DMS153 treated with DMSO at 0.1 percent for 48 hours (cell line): ENCODE results near the gene DSTYK.
A peak's percentile ranks its signal among the peaks of the same experiment; 100 is the strongest.

ENCODE experiments used
- DNase-seq: peaks from one replicate; lab custom pipeline; 2025; ENCODE audit not compliant: unreplicated experiment; lab: John Stamatoyannopoulos, UW

DSTYK gene, protein sequence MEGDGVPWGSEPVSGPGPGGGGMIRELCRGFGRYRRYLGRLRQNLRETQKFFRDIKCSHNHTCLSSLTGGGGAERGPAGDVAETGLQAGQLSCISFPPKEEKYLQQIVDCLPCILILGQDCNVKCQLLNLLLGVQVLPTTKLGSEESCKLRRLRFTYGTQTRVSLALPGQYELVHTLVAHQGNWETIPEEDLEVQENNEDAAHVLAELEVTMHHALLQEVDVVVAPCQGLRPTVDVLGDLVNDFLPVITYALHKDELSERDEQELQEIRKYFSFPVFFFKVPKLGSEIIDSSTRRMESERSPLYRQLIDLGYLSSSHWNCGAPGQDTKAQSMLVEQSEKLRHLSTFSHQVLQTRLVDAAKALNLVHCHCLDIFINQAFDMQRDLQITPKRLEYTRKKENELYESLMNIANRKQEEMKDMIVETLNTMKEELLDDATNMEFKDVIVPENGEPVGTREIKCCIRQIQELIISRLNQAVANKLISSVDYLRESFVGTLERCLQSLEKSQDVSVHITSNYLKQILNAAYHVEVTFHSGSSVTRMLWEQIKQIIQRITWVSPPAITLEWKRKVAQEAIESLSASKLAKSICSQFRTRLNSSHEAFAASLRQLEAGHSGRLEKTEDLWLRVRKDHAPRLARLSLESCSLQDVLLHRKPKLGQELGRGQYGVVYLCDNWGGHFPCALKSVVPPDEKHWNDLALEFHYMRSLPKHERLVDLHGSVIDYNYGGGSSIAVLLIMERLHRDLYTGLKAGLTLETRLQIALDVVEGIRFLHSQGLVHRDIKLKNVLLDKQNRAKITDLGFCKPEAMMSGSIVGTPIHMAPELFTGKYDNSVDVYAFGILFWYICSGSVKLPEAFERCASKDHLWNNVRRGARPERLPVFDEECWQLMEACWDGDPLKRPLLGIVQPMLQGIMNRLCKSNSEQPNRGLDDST

DNA sequence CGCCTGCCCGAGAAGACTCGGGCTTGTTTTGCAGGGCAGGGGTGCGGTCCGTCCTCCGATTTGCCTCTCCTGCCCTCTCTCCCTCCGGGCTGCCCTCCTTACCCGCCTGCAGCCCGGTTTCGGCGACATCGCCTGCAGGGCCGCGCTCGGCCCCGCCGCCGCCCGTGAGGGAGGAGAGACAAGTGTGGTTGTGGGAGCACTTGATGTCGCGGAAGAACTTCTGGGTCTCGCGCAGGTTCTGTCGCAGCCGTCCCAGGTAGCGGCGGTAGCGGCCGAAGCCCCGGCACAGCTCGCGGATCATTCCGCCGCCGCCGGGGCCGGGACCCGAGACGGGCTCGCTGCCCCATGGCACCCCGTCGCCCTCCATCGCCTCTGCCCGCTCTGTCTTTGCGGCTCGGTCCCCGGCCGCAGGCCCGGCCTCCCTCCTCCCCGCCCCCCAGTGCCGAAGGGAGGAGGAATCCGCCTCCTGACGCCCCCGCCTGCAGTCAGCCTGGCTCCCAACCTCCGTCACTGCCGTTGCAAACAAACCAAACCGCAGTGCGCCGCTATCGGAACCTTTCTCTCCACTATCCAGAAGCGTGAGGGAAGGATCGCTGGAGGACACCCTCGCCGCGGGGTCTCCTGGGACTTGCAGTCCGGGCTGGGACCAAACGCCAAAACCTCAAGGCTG lies at the start of gene DSTYK:
Gene DSTYK (minus strand): TSS at position 534 of the 670 bp plus-strand sequence. CDS start 167 bp downstream, at position 367.
- peak; percentile 94 for DNase-seq

DNA sequence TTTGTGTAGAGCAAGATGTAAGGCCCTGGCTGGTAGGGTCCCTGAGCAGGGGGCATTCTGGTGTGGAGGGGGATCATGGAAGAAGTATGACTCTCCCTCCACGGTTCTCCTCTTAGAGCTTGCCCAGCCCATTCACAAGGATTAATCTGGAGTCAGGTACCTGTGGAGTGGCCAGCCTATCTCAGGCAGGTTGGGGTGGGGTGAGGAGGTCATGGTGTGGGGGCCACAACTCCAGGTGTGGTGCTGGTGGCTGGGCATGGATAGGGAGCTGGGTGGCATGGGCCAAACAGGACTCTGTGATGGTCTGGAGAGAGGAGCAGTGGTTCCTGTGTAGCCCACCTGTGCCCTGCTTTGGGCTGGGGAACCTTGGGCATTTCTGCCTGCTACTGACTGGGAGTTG lies 48.5 kb upstream of the DSTYK start:
- DNase-seq: no peak

DNA sequence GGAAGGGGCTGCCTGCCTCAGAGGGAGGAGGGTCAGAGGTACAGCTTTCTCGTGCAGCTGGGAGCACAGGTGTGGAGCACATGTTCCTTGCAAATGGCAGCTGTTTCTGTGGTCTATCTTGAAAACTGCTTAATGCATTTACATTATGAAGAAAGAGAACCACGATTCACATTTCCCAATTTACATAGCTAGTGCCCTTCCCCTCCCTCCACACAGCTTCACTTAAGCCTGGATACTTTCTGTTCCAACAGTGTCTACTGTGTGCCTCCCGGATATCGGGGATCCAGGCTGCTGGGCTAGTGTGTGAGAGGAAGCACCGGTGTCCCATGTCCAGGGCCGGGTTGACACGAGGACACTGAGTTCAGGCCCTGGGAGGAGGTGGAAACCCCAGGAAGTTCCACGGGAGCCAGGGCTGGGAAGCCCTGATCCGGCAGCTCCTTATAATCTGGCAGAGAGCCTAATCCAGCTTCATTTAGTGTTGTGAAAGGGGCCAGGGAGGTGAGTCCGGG lies 47.9 kb upstream of the DSTYK start:
- no peak for DNase-seq

DNA sequence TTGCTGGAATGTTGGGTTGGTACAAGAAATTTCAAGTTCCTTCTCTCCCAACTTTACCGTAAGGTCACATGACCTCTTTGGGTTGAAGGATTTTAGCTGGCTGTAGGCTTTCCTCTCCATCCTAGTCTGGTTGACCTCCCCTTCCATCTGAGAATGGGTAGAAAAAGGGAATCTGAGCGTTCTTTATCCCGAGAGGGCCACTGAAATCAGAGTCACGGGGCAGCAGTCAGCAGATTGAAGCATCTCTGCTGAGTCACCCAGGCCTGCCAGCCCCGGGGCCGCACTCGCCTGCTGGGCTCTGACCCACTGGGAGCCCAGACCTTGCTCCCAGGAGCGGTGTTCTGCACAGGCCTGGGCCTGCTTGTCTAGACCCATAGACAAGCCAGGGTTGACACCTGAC lies 47.2 kb upstream of the DSTYK start:
- DNase-seq: no peak

DNA sequence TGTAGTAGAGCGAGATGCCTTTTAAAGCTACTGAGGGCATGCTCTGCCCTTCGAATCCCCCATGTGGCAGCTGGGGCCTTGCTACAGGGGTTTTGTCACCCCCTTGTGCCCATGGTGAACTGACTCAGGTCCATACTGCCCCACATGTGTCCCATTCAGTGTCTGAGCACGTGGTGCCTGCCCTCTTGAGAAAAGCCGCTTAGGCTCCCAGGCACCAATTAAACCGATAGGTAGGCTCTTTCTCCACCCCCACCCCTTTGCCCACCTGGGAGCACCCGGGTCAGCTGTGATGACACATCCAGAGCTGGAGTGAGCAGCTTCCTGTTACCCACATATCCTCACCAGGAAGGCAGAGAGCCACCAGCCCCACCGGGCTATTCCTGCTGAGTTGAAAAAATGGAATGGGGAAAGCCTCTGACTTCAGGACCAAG lies 46.8 kb upstream of the DSTYK start:
- no peak for DNase-seq

DNA sequence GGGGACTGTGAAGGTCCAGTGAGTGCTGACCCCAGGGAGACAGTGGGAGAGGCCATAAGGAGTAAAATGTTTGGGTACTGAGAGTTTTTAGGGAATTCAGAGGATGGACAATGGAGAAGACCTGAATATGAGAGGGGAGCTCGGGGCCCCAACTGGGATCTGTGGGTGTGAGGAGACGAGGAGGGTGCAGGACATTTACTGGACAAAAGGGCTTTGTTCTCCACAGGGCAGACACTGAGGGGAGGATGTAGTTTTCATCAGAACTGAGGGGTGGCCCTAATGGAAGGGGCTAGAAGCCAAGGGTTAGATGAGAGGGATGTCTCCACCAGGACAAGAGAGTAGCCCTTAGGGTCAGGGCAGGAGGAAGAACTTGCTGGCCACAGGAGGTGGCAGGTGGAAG lies 46.2 kb upstream of the DSTYK start:
- no peak for DNase-seq

DNA sequence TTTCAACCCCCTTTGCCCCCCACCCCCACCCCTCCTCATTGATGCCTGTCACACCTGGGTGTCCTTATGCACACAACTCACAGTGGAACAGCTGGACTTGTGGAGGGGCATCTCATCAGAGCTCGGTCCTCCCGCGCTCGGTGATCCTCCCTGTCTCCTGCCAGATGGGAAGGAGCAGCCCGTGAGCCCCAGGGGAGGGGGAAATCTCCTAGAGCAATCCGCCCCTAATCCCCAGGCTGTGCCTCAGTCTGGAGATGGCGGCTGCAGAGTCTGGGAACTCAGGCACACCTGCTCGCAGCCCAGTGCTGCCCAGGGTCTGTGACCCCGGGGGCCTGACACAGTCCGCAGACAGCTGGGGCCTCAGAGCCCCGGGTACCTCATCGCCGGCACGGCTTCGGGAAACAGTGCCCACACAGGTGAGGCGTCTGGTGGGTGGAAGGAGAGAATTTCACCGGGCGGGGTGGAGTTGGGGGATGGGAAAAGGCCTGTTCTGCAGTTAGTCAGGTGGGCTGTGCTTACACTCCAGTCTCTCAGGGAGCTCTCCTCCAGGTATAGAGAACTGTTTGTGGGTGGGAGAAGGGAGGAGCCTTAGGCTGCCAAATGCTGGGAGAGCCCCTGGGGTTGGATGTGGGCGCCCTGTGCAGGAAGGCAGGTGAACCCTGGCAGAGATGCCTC lies 45.6 kb upstream of the DSTYK start:
- no peak for DNase-seq

DNA sequence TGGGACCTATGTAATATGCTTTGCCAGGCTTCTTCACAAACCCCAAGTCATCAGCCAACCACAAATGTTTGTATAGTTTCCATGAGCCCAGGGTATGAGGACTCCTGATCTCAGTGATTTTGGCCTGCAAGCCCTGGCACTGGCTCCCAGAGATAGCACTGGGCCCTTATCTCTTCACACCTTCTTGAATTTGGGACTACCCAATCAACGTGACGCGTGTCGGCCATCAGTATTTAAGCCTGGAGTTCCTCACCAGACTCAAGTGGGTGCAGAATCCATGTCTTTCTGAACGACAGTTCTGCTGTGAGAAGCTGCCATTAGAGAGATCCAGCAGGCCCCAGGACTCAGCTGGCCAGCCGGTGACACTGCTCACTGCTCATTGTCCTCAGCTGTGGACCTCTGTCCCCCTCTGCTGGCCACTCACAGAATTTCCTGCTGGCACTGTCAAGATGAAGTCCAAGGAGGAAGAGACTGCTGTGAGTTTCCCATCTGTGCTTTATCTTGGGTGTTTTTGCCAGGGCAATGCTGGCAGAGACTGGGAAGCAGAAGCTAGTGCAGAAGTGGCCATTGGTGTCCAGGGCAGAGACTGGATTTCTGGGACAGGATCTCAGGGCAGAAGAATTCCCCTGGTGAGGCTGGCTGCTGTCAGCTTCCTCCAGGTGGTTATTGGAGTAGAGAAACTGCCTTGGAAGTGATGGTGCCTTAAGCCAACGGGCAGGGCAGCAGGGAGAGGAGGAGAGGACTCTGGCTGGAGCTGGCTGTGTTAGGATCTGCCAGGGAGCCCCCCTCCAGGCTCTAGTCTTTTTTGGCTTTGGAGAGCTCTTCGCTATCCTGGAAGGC lies 44.7 kb upstream of the DSTYK start:
- peak; percentile 93 for DNase-seq

DNA sequence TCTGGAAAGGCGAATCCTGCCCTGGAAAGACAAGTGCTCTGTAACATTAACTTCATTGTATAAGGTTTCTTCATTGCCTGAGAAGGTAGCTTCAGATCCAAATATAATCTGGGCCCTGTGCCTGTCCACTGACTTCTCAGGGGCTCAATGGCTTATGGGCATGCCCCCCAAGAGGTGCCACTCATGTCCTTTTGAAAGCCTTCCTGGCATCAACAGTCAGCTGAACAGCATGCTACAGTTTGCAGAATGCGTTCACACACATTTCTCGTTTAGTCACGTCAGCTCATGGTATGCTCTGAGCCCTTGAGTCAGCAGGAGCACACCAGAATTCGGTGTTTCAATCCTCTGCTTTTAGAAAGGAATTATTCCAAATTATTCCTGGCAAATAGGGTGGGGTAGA lies 40.1 kb upstream of the DSTYK start:
- no peak for DNase-seq

DNA sequence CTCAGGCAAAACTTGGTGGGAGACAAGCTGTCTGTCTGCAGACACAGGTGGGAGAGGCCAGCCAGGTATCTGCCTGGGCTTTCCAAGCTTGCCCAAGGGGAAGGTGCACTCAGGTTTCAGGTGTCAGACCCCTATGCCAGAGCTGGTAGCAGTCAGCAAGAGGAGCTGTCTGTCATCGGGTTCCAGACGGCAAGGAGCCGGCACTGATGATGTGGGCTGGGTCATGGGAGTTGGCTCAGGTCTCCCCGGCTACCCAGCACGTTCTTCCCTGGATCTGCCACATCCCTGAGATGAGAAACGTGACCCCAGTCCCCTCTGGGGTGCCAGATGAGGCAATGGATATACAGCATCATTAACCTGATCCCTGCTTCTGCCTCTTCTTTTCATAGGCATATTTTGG lies 39.2 kb upstream of the DSTYK start:
- no peak for DNase-seq

DNA sequence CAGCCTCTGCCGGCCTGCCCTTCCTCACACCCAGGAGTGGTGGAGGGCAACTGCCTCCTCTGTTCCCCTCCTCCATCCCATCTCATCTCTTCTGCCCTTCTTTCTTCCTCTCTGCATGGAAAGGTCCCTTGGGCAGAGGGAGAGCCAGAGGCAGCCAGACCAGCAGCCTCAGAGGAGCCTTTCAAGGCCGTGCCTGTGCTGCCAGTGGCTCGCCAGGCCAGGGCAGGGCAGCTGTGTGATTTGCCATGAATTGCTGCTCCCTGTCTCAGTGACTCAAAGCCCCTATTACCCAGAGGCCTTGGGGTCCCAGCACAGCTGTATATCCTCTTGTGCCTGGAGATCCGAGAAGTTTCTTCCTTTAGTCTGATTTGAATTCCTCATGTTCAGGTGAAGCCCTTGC lies 38.1 kb upstream of the DSTYK start:
- DNase-seq: no peak

DNA sequence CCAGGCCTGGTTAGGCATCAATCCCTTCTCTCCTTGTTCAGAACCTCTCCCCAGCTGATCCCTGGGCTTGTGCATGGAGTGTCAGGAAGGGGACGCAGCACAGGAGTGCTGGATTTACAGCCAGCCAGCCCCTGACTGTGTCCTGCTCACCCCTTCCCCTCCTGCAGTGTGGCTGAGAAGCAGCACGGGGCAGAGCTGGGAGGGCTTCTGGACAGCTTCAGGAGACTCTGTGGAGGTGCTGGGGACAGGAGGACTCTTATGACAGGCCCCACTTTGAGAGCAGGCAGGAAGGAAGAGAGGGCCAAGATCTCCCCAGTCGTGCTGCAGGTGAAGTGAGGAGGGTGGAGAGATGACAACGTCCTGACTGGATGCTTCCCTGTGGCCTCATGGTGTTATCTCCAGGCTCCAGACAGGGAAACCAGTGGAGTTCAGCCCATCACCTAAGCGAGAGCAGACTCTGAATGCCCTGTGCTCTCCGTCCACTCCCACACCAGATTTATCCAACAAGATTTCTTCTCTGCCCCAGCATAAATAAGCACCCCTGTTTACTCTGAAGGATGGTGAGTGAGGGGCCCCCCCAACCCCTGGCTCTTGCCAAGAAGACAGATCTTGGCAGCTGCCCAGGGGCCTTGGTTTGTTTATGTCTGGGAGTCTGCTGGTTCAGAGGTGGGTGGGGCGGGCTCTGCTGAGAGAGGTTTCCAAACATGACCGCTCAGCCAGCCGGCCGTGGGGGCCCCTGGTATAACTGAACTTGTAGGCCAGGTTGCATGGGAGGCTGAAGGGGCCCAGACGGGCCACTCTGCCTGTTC lies 37.5 kb upstream of the DSTYK start:
- DNase-seq: peak; percentile 82

DNA sequence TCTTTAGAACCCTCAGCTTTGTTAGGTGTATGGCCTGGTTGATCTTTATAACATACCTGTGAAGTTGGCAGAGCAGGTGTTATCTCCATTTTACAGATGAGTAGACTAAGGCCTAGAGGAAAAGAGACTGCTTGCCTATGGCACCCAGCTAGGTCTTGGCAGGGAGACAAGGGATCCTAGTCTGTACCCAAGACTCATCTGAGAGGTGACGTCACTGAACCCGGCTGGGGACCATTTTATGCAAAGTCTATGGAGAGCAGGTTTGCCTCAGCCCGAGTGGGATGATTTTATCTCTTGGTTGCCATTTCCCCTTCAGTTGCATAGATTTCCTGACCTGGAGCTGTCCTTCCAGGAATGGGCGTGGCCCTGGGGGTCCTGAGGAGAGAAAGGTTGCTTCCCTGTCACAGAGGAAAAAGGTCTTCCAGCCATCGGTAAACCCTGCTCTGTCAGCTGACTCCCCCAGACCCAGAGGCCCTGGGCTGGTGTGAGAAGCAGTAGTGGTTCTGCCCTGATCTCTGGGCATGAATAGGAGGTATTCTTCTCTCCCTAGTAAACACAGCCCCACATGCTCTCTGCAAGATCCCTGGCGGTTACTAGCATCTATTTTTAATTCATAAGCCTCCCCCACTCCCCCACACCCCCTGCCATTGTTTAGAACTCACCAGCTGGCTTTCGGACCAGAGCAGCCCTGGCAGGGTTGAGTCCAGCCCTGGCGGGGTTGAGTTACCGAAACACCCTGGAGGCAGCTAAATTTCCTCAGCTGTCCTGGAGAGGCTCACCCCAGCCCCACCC lies 35.8 kb upstream of the DSTYK start:
- peak; percentile 39 for DNase-seq

DNA sequence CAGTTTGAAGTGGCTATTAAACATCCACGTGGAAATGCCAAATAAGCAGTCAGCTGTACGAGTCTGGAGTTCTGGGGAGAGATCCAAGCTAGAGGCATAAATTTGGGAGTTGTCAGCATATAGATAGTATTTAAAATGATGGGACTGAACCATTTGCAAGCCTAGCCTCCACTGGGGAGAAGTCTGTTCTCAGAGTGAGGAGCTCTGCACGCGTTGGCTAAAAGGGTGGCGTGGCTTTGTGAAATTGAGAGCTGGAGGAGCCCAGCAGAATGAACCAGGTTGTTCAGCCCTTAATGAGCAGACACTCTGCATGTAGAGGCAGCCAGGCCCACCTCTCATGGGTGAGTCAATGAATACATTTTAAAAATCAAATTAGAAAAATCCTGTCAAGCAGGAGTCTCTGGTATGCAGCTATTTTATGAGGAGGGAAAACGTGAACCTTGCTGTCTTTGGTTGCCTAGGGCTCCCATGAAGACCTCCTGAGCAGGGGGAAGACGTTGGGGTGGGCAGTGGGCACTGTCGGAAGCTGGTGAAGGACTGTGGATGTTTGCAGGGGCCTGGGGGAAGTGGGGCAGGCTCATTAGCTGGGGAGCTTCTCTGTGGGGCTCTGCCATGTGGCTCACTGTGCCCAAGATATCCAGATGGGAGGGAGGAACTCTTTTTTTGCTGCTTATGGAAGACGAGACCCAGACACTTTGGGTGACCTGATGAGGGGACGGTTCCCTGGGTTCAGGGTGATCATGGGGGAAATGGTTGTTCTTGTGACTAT lies 35.0 kb upstream of the DSTYK start:
- no peak for DNase-seq

DNA sequence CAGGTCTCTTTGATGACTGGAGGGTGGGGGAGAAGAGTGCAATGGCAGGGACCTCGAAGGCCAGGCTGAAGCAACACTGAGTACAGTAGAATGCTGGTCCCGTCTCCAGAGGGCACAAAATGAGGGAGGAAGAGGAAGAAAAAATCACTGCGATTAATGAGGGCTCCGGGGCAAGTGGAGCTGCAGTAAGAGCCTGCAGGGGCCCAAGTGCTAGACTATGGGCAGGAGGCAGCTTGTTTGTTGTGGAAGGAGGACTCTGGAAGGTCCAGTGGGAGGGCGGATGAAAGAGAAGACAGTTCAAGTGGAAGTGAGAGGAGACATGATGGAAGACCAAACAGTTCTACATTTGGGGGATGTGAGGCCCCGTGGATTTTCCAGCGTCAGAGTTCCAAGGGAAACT lies 33.6 kb upstream of the DSTYK start:
- no peak for DNase-seq

DNA sequence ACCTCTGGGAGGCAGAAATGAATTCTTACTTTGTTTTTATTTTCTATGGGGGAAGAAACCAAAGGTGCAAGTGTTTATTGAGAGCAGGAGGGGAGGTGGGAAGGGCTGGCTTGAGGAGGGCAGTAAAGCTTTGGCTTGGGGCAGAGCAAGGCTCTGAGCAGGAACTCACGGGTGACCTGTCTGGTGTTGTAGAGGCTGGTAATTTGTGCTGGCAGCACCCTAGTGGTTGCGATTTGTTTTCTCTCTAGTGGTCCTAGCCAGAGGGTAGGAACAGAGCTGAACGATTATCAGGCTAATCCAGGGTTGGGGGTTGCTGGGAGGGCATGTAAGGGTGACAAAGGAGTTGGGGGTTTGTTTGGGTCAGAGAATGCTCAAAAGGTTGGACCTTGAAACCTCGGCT lies 32.9 kb upstream of the DSTYK start:
- no peak for DNase-seq
